Measurements from ENCODE around the gene TMEM198. TPM values are rescaled to one million over a fixed set of nuclear protein-coding genes. Genes with fewer than 3 reads are reported as not detected.

Gene TMEM198
- total RNA-seq, 1 donor from 2014 or later = 15.7 TPM

- H3K4me3 Mint-ChIP-seq = peak within 1 kb of the TSS; percentile 61
- H3K9me3 Mint-ChIP-seq = no peaks in the 10 kb centered on the region
- peaks cover 58% of the 10 kb centered on the region for H3K27me3 Mint-ChIP-seq (ENCODE audit: low read depth)
- H3K27ac Mint-ChIP-seq (ENCODE audit: unreplicated experiment) = peak within 1 kb of the TSS; percentile 50
- H3K4me1 Mint-ChIP-seq = peaks cover 71% of the 10 kb centered on the region
- TF ChIP-seq CTCF (conservative IDR thresholded peaks at IDR 0.05) = no peak
- H3K36me3 Mint-ChIP-seq (ENCODE audit: low read depth) = no peaks in the 10 kb centered on the region
- DNase-seq (ENCODE audit: low read depth, low spot score) = no peak
These were observed 29.5 kb upstream of the TMEM198 start, which contains the start of gene ASIC4 for GRCh38 chr2:219514196-219514761. ASIC4 (plus strand) TSS chr2:219514482; CDS start chr2:219514725, 243 bp downstream.

GRCh38 chr2:219514836-219515235 lies 29.0 kb upstream of the TMEM198 start:
- Mint-ChIP-seq H3K4me1 (peaks cover 69% of the 10 kb centered on the region), H3K4me3 (peak overlapping the region; percentile 41), H3K9me3 (no peaks in the 10 kb centered on the region), H3K36me3 (ENCODE audit: low read depth) (no peaks in the 10 kb centered on the region), H3K27me3 (ENCODE audit: low read depth) (peaks cover 57% of the 10 kb centered on the region), H3K27ac (ENCODE audit: unreplicated experiment) (no peak overlapping the region)
- no peak for DNase-seq (ENCODE audit: low read depth, low spot score)
- no peak for TF ChIP-seq CTCF (conservative IDR thresholded peaks at IDR 0.05)

DNA sequence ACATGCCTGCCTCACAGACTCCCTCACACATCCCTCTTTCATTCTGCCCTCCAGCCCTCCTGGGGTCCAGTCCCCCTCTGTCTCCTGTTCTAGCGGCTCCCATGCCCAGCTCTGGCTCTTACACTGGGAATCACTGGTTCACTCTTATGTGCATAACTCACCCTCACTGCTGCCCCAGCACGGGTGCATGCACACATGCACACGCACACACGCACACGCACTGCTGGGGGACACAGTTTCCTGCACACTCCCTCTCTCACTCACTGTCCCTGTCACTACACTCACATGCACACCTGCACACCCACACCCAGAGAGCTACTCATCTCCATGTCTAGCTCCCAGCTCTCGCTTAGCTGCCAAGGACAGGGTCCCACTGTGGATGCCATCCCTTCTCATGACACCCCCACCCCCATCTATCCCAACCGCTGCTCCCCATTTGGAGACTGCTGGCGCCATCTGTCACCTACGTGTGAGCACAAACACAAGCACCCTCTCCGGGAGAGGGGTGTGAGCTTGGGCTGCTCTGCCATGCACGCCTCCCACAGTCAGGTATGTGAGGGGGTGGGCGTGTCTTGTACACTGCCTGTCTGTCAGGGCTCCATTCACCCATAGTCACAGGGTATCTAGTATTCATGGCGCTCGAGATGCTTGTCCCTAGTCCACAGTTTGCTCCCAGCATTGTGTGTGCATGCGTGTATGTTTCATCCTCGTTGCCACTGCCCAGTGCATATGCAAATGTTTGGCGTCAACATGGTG lies 27.8 kb upstream of the TMEM198 start:
- Mint-ChIP-seq H3K27ac (ENCODE audit: unreplicated experiment) (peak overlapping the region; percentile 84), H3K27me3 (ENCODE audit: low read depth) (peaks cover 58% of the 10 kb centered on the region), H3K4me3 (peak overlapping the region; percentile 61), H3K36me3 (ENCODE audit: low read depth) (no peaks in the 10 kb centered on the region), H3K9me3 (no peaks in the 10 kb centered on the region), H3K4me1 (peaks cover 63% of the 10 kb centered on the region)
- no peak for TF ChIP-seq CTCF (conservative IDR thresholded peaks at IDR 0.05)
- DNase-seq (ENCODE audit: low read depth, low spot score) = no peak

DNA sequence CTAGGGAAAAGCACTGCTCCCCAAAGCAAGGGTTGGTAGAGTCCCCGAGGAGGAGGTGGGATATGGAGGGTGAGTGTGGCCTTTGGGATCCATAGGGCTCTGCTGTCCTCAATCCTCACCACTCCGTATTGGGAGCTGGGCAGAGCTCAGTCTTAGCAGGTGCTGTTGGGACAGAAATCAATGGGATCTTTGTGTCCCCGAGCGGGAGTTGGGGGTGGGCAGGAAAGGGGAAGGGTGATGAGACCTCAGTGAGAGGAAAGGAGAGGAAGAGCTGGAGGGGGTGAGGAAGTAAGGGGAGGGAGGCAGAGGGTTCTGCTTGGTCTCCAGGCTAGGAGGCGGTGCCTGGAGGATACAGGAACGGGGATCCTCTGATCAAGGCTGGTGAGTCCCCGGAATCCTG lies 26.9 kb upstream of the TMEM198 start:
- H3K27me3 Mint-ChIP-seq (ENCODE audit: low read depth) = peaks cover 64% of the 10 kb centered on the region
- TF ChIP-seq CTCF (conservative IDR thresholded peaks at IDR 0.05) = no peak
- H3K36me3 Mint-ChIP-seq (ENCODE audit: low read depth) = no peaks in the 10 kb centered on the region
- DNase-seq (ENCODE audit: low read depth, low spot score) = no peak
- H3K4me1 Mint-ChIP-seq = peaks cover 70% of the 10 kb centered on the region
- H3K9me3 Mint-ChIP-seq = no peaks in the 10 kb centered on the region
- peak overlapping the region; percentile 61 for H3K4me3 Mint-ChIP-seq
- peak overlapping the region; percentile 57 for H3K27ac Mint-ChIP-seq (ENCODE audit: unreplicated experiment)

- H3K27ac Mint-ChIP-seq (ENCODE audit: unreplicated experiment) = no peak overlapping the region
- peaks cover 58% of the 10 kb centered on the region for H3K27me3 Mint-ChIP-seq (ENCODE audit: low read depth)
- H3K4me3 Mint-ChIP-seq = no peak overlapping the region
- no peaks in the 10 kb centered on the region for H3K36me3 Mint-ChIP-seq (ENCODE audit: low read depth)
- no peak for TF ChIP-seq CTCF (conservative IDR thresholded peaks at IDR 0.05)
- no peak for DNase-seq (ENCODE audit: low read depth, low spot score)
- H3K4me1 Mint-ChIP-seq = peaks cover 66% of the 10 kb centered on the region
- H3K9me3 Mint-ChIP-seq = no peaks in the 10 kb centered on the region
These were observed 25.7 kb upstream of the TMEM198 start for GRCh38 chr2:219517954-219518778.
